Astrocyte (in vitro differentiated cells and primary cell): ENCODE data around the gene ERFL. TPM values are rescaled to one million over a fixed set of nuclear protein-coding genes. Genes with fewer than 3 reads are reported as not detected.

ENCODE experiments used
- DNase-seq: peaks from one replicate; pipeline ENCODE4 v3.0.0-alpha.2; 2010; ENCODE audit warnings: low read depth
- FAIRE-seq: peaks from 2 replicates; lab custom pipeline; 2011; peaks lifted over from hg19 to GRCh38; lab: Jason Lieb, UNC
- H2AFZ ChIP-seq: 2 replicates; pipeline ENCODE4 v1.6.0; 2012; ENCODE audit warnings: low read depth, low read length, inconsistent platforms
- H3K27ac ChIP-seq: 2 replicates; pipeline ENCODE4 v1.5.1; 2011; ENCODE audit warnings: low read depth, low read length, inconsistent platforms
- H3K27me3 ChIP-seq: 2 replicates; pipeline ENCODE4 v1.6.0; 2011; ENCODE audit warnings: low read length, inconsistent platforms; ENCODE audit not compliant: insufficient read depth
- H3K36me3 ChIP-seq: 2 replicates; pipeline ENCODE4 v1.5.1; 2011; ENCODE audit warnings: low read length, inconsistent platforms; ENCODE audit not compliant: insufficient read depth
- H3K4me1 ChIP-seq: 2 replicates; pipeline ENCODE4 v1.5.1; 2011; ENCODE audit warnings: low read length, inconsistent platforms; ENCODE audit not compliant: insufficient read depth
- H3K4me2 ChIP-seq: 2 replicates; pipeline ENCODE4 v1.6.0; 2012; ENCODE audit warnings: low read length, inconsistent platforms
- H3K4me3 ChIP-seq: 2 replicates; pipeline ENCODE4 v1.5.1; 2011; ENCODE audit warnings: low read depth, mild to moderate bottlenecking, low read length, inconsistent platforms; ENCODE audit not compliant: insufficient read depth
- H3K79me2 ChIP-seq: 2 replicates; pipeline ENCODE4 v1.6.0; 2012; ENCODE audit warnings: mild to moderate bottlenecking, low read length, inconsistent platforms; ENCODE audit not compliant: insufficient read depth
- H3K9ac ChIP-seq: 2 replicates; pipeline ENCODE4 v1.6.0; 2012; ENCODE audit warnings: mild to moderate bottlenecking, low read length, inconsistent platforms
- H3K9me3 ChIP-seq: 2 replicates; pipeline ENCODE4 v1.5.1; 2012; ENCODE audit warnings: low read depth, mild to moderate bottlenecking, low read length, inconsistent platforms; ENCODE audit not compliant: insufficient read depth
- H4K20me1 ChIP-seq: 2 replicates; pipeline ENCODE4 v1.6.0; 2012; ENCODE audit warnings: low read length, inconsistent platforms; ENCODE audit not compliant: insufficient read depth
- H3K27ac Mint-ChIP-seq: one replicate; pipeline ENCODE4 v1.8.0; 2021; ENCODE audit warnings: mild to moderate bottlenecking, mixed read lengths; ENCODE audit not compliant: unreplicated experiment
- H3K27me3 Mint-ChIP-seq: one replicate; pipeline ENCODE4 v1.8.0; 2021; ENCODE audit warnings: low read depth, mixed read lengths; ENCODE audit not compliant: unreplicated experiment
- H3K36me3 Mint-ChIP-seq: one replicate; pipeline ENCODE4 v1.8.0; 2021; ENCODE audit warnings: low read depth, mixed read lengths; ENCODE audit not compliant: unreplicated experiment
- H3K4me1 Mint-ChIP-seq: one replicate; pipeline ENCODE4 v1.8.0; 2021; ENCODE audit warnings: low read depth, mixed read lengths; ENCODE audit not compliant: unreplicated experiment
- H3K4me3 Mint-ChIP-seq: one replicate; pipeline ENCODE4 v1.8.0; 2021; ENCODE audit warnings: mild to moderate bottlenecking, moderate library complexity, mixed read lengths; ENCODE audit not compliant: unreplicated experiment
- H3K9me3 Mint-ChIP-seq: one replicate; pipeline ENCODE4 v1.8.0; 2021; ENCODE audit warnings: mild to moderate bottlenecking, mixed read lengths; ENCODE audit not compliant: unreplicated experiment
- CTCF ChIP-seq: IDR thresholded peaks from 2 replicates; pipeline ENCODE4 v1.5.1; 2011; ENCODE audit warnings: low read depth, mild to moderate bottlenecking, inconsistent platforms, low read length, moderate library complexity; ENCODE audit not compliant: insufficient read depth
- EZH2 ChIP-seq: IDR thresholded peaks from 2 replicates; pipeline ENCODE4 v1.6.1; 2012; ENCODE audit warnings: mild to moderate bottlenecking, low read length, inconsistent platforms; ENCODE audit not compliant: insufficient read depth
- total RNA-seq: library from RNA; stranded (reverse); gene quantifications from 2 replicates; pipeline ENCODE4 v1.2.1, GENCODE V29; 2021

The ERFL gene
- total RNA-seq, 1 donor from 2014 or later, result 0.41 TPM

GRCh38 chr19:41926028-41926762 lies 2.1 kb downstream of the ERFL start:
- Histone ChIP-seq H3K79me2 (no peaks in the 10 kb centered on the region), H3K36me3 (no peaks in the 10 kb centered on the region), H2AFZ (no peak overlapping the region), H3K9me3 (peaks cover 7% of the 10 kb centered on the region), H3K9ac (no peak overlapping the region), H3K4me3 (no peak overlapping the region), H3K4me1 (no peaks in the 10 kb centered on the region), H3K27me3 (peaks cover 79% of the 10 kb centered on the region), H3K27ac (no peak overlapping the region), H3K4me2 (no peak overlapping the region), H4K20me1 (peaks cover 24% of the 10 kb centered on the region)
- peaks cover 41% of the 10 kb centered on the region for H3K27me3 Mint-ChIP-seq
- no peak overlapping the region for H3K27ac Mint-ChIP-seq
- FAIRE-seq (no peak), DNase-seq (no peak)
- no peak overlapping the region for H3K4me3 Mint-ChIP-seq
- no peak for TF ChIP-seq CTCF
- TF ChIP-seq EZH2, result no peak
- H3K4me1 Mint-ChIP-seq, result peaks cover 3% of the 10 kb centered on the region
- H3K9me3 Mint-ChIP-seq, result peaks cover 10% of the 10 kb centered on the region
- peaks cover 2% of the 10 kb centered on the region for H3K36me3 Mint-ChIP-seq

GRCh38 chr19:41925208-41926003 lies 2.8 kb downstream of the ERFL start:
- H3K4me1 ChIP-seq, result no peaks in the 10 kb centered on the region
- peaks cover 24% of the 10 kb centered on the region for H4K20me1 ChIP-seq
- no peaks in the 10 kb centered on the region for H3K79me2 ChIP-seq
- peaks cover 10% of the 10 kb centered on the region for H3K9me3 ChIP-seq
- Mint-ChIP-seq H3K27ac (no peak overlapping the region), H3K4me3 (no peak overlapping the region), H3K36me3 (no peaks in the 10 kb centered on the region), H3K9me3 (peaks cover 10% of the 10 kb centered on the region), H3K4me1 (no peaks in the 10 kb centered on the region), H3K27me3 (peaks cover 34% of the 10 kb centered on the region)
- no peak overlapping the region for H3K4me2 ChIP-seq
- H2AFZ ChIP-seq, result no peak overlapping the region
- no peaks in the 10 kb centered on the region for H3K36me3 ChIP-seq
- H3K27me3 ChIP-seq, result peaks cover 79% of the 10 kb centered on the region
- no peak for FAIRE-seq
- H3K27ac ChIP-seq, result no peak overlapping the region
- TF ChIP-seq EZH2 (no peak), CTCF (no peak)
- H3K9ac ChIP-seq, result no peak overlapping the region
- no peak for DNase-seq
- no peak overlapping the region for H3K4me3 ChIP-seq
